ENCODE results near the gene CROCC.

CROCC gene

DNA sequence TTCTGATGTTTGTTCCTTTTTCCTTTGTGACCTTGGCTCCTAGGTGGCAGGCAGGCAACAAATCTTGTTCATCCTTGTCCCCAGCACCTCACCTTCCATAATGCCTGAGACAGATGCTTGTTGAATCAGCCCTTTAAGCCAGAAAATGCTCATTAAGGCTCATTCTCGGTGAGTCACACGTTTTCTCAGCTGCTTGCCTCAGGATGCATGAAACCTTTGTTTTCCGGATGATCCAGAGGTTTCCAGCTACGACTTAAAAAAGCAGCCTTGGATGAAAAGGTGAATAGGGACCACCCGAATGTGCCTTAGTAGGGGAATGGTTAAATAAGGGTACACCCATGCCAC lies 94.6 kb downstream of the CROCC start:
- DNase-seq (ENCODE audit: extremely low spot score) = no peak
- TF ChIP-seq, protein P1, sequence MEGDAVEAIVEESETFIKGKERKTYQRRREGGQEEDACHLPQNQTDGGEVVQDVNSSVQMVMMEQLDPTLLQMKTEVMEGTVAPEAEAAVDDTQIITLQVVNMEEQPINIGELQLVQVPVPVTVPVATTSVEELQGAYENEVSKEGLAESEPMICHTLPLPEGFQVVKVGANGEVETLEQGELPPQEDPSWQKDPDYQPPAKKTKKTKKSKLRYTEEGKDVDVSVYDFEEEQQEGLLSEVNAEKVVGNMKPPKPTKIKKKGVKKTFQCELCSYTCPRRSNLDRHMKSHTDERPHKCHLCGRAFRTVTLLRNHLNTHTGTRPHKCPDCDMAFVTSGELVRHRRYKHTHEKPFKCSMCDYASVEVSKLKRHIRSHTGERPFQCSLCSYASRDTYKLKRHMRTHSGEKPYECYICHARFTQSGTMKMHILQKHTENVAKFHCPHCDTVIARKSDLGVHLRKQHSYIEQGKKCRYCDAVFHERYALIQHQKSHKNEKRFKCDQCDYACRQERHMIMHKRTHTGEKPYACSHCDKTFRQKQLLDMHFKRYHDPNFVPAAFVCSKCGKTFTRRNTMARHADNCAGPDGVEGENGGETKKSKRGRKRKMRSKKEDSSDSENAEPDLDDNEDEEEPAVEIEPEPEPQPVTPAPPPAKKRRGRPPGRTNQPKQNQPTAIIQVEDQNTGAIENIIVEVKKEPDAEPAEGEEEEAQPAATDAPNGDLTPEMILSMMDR (IDR thresholded peaks at IDR 0.05; ENCODE audit: control extremely low read depth, extremely low read depth, low read depth, missing control alignments) = no peak
- CTCF ChIA-PET = interaction anchor here (2.4 kb wide), 1 partner anchor 56 kb away, joined by 7 read pairs; no protein-coding TSS in a partner anchor
- POLR2A ChIA-PET = no interaction called here

DNA sequence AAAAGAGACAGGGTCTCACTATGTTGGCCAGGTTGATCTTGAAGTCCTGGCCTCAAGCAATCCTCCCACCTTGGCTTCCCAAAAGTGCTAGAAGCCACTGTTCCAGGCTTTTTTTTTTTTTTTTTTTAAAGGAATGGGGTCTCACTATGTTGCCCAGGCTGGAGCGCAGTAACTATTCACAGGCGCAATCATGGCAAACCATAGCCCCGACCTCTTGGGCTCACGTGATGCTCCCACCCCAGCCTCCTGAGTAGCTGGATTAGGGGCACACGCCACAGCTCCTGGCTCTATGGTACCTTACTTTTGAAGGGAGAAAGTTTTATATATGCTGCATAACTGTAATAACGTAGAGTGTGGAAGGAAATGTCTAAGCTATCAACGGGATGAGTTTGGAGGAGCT lies 95.7 kb downstream of the CROCC start:
- ChIA-PET POLR2A (interaction anchor here (0.7 kb wide), 1 partner anchor 9 kb away, joined by 4 read pairs; no protein-coding TSS in a partner anchor), CTCF (interaction anchor here (1.4 to 1.9 kb wide), 3 partner anchors 16 to 57 kb away, joined by 3 to 8 read pairs (median 4); no protein-coding TSS in a partner anchor)
- no peak for DNase-seq (ENCODE audit: extremely low spot score)
- TF ChIP-seq, protein P1 (IDR thresholded peaks at IDR 0.05; ENCODE audit: control extremely low read depth, extremely low read depth, low read depth, missing control alignments) = no peak

DNA sequence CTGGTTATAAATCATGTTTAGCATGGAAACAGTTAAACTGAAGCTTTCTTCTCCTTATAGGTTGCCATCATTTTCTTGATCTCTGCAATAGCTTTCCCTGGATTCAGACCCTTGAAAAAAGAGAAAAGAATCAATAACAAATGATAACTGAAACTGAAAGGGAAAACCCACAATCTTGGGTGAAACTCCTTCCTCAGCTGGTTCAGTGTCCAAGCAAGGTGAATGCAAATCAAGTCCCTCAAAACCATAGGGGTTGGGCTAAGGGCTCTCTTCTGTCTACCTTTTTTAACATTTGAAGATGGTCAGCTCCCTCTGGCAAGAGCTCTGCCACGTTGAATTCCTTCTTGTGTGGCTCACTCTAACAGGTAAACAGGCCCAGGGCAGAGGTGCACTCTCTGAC lies 97.1 kb downstream of the CROCC start:
- ChIA-PET CTCF (interaction anchor here (0.7 to 1.9 kb wide), 5 partner anchors 12 to 67 kb away, joined by 3 to 8 read pairs (median 3); no protein-coding TSS in a partner anchor), POLR2A (interaction anchor here (1.2 kb wide), 1 partner anchor 114 kb away, joined by 3 read pairs; no protein-coding TSS in a partner anchor)
- DNase-seq (ENCODE audit: extremely low spot score) = no peak
- TF ChIP-seq, protein P1 (IDR thresholded peaks at IDR 0.05; ENCODE audit: control extremely low read depth, extremely low read depth, low read depth, missing control alignments) = no peak

DNA sequence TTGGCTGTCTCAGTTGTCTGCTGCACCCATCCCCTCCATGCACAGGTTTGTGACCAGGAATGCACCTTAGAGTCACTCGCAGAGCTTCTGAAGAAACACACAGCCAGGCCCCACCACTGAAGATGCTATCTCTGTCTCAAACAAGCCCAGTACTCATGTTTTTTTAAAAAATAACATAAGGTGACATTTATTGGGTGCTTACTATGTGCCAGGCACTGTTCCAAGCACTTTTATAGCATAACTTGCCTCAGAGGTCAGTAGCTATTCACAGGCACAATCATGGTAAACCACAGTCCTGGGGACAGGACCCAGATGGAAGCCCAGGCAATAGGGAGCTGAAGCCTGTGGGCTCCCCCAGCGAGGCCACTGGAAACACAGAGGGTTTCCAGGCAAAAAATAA lies 98.8 kb downstream of the CROCC start:
- DNase-seq (ENCODE audit: extremely low spot score) = no peak
- CTCF ChIA-PET = interaction anchor here (1.1 kb wide), 1 partner anchor 28 kb away, joined by 4 read pairs; no protein-coding TSS in a partner anchor
- POLR2A ChIA-PET = no interaction called here

DNA sequence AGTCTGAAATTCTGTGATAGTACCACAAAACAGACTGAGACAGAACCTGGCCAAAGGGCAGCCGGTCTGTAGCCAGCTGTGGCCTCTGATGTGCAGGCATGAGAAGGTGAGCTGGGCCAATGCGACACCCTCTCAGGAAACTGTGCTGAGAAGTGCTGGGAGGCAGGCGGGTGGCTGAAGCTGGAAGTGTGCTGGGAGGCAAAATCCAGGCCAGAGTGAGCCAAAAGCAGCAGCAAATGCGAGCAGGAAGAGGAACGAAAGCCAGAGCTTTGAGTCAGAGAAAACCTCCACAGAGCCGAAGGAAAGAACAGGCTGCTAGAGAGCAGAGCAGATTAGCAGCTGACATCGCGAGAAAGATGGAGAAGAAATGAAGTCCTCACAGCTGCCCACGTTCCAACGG lies 100.2 kb downstream of the CROCC start:
- no peak for DNase-seq (ENCODE audit: extremely low spot score)
- POLR2A ChIA-PET = no interaction called here
- CTCF ChIA-PET = interaction anchor here (0.9 to 3.0 kb wide), 5 partner anchors 9 to 401 kb away, joined by 3 to 16 read pairs (median 3); partner anchors contain the start of gene ATP13A2
- TF ChIP-seq, protein P1 (IDR thresholded peaks at IDR 0.05; ENCODE audit: control extremely low read depth, extremely low read depth, low read depth, missing control alignments) = no peak

More for the DNA sequence above, 98.8 kb downstream of the CROCC start:
- TF ChIP-seq, protein P1 (IDR thresholded peaks at IDR 0.05; ENCODE audit: control extremely low read depth, extremely low read depth, low read depth, missing control alignments) = no peak

Data from GM10248 (cell line).